ENCODE results near the gene SMAD7. TPM values are rescaled to one million over a fixed set of nuclear protein-coding genes. Genes with fewer than 3 reads are reported as not detected.

Gene SMAD7
- total RNA-seq, 1 experiment from 2014 or later, result 5.8 TPM

DNA sequence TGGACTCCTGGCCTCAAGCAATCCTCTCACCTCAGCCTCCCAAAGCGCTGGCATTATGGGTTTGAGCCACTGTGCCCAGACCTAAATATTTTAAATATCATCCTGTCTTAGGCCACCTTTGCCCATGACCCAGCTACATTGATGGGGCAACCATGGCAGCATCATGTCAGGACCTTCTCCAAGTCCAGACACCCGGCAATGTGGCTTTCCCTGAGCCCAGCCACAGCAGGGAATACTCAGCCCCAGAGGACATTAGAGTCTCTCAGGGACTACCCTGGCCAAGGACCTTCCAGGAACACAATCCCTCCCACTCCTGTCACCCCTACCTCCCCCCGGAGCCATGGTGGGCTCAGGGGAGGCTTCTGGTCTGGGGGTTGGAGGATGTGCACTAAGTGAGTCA lies 72.8 kb downstream of the SMAD7 start:
- Histone ChIP-seq H3K4me2 (peak overlapping the region; percentile 86), H3K4me3 (peak overlapping the region; percentile 51; the same call in 1 of the 2 replicates), H3K4me1 (replicated peaks; ENCODE audit: insufficient read depth) (peaks cover 53% of the 10 kb centered on the region), H2AFZ (no peak overlapping the region), H3K27me3 (ENCODE audit: insufficient read depth, low read depth) (no peaks in the 10 kb centered on the region), H3F3A (ENCODE audit: insufficient read depth, low read depth) (peaks cover 2% of the 10 kb centered on the region; the same call in 1 of the 2 replicates), H3K36me3 (ENCODE audit: low read depth) (no peaks in the 10 kb centered on the region), H4K20me1 (ENCODE audit: insufficient read depth) (no peaks in the 10 kb centered on the region), H3K27ac (peak overlapping the region; percentile 94), H3K79me2 (ENCODE audit: low read depth) (no peaks in the 10 kb centered on the region), H3K9me2 (ENCODE audit: insufficient read depth) (no peaks in the 10 kb centered on the region), H3K9me3 (ENCODE audit: insufficient read depth, low read depth) (no peaks in the 10 kb centered on the region)
- no peak for DNase-seq
- BruUV-seq (replicated peaks), result no TSS peak
- TF ChIP-seq EZH2 (IDR thresholded peaks at IDR 0.05; ENCODE audit: low read depth), result no peak
- no peak for TF ChIP-seq CTCF (conservative IDR thresholded peaks at IDR 0.05)
- POLR2A ChIA-PET (ENCODE audit: unreplicated experiment), result no interaction called here
- CTCF ChIA-PET, result no interaction called here
- intact Hi-C loops (cut with micrococcal nuclease; ENCODE audit: unreplicated experiment), result loop anchor here (2.0 kb wide), 2 partner anchors 19 to 59 kb away; no protein-coding TSS in a partner anchor

DNA sequence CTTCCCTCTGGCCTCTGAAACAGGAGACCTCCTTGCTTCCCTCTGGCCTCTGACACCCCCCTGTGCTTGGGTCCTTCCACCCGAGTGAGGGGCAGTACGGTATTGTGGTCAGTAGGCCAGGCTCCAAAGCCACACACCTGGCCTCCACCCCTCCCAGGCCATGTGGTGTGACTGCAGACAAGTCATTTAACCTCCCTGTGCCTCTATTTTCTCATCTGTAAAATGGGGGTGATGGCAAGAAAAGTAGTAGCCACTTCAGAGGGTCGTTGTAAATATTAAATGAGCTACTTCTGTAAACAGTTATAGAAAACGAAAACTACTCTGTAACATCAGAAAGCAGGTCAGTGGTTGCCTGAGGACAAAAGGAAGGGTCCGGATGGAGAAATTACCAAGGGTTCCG lies 74.2 kb downstream of the SMAD7 start:
- Histone ChIP-seq H4K20me1 (ENCODE audit: insufficient read depth) (no peaks in the 10 kb centered on the region), H3K79me2 (ENCODE audit: low read depth) (no peaks in the 10 kb centered on the region), H3K27ac (no peak overlapping the region), H3K36me3 (ENCODE audit: low read depth) (no peaks in the 10 kb centered on the region), H3K27me3 (ENCODE audit: insufficient read depth, low read depth) (no peaks in the 10 kb centered on the region), H3F3A (ENCODE audit: insufficient read depth, low read depth) (peaks cover 9% of the 10 kb centered on the region; the same call in 1 of the 2 replicates), H3K4me2 (no peak overlapping the region), H3K4me1 (replicated peaks; ENCODE audit: insufficient read depth) (peaks cover 62% of the 10 kb centered on the region), H3K4me3 (no peak overlapping the region), H3K9me3 (ENCODE audit: insufficient read depth, low read depth) (no peaks in the 10 kb centered on the region), H2AFZ (no peak overlapping the region), H3K9me2 (ENCODE audit: insufficient read depth) (no peaks in the 10 kb centered on the region)
- no peak for TF ChIP-seq CTCF (conservative IDR thresholded peaks at IDR 0.05)
- no peak for TF ChIP-seq EZH2 (IDR thresholded peaks at IDR 0.05; ENCODE audit: low read depth)
- DNase-seq, result no peak
- POLR2A ChIA-PET (ENCODE audit: unreplicated experiment), result no interaction called here
- intact Hi-C loops (cut with micrococcal nuclease; ENCODE audit: unreplicated experiment), result no loop called here
- CTCF ChIA-PET, result no interaction called here
- no TSS peak for BruUV-seq (replicated peaks)

- ChIA-PET CTCF (no interaction called here), POLR2A (ENCODE audit: unreplicated experiment) (no interaction called here)
- no peaks in the 10 kb centered on the region for H4K20me1 ChIP-seq (ENCODE audit: insufficient read depth)
- peaks cover 9% of the 10 kb centered on the region; the same call in 1 of the 2 replicates for H3F3A ChIP-seq (ENCODE audit: insufficient read depth, low read depth)
- intact Hi-C loops (cut with micrococcal nuclease; ENCODE audit: unreplicated experiment), result no loop called here
- no peak overlapping the region for H3K4me2 ChIP-seq
- TF ChIP-seq CTCF (conservative IDR thresholded peaks at IDR 0.05), result no peak
- TF ChIP-seq EZH2 (IDR thresholded peaks at IDR 0.05; ENCODE audit: low read depth), result no peak
- no peaks in the 10 kb centered on the region for H3K79me2 ChIP-seq (ENCODE audit: low read depth)
- H2AFZ ChIP-seq, result no peak overlapping the region
- H3K9me3 ChIP-seq (ENCODE audit: insufficient read depth, low read depth), result no peaks in the 10 kb centered on the region
- no peak for DNase-seq
- no peaks in the 10 kb centered on the region for H3K36me3 ChIP-seq (ENCODE audit: low read depth)
- no peak overlapping the region for H3K4me3 ChIP-seq
- H3K4me1 ChIP-seq (replicated peaks; ENCODE audit: insufficient read depth), result peaks cover 62% of the 10 kb centered on the region
- H3K27ac ChIP-seq, result no peak overlapping the region
- H3K9me2 ChIP-seq (ENCODE audit: insufficient read depth), result no peaks in the 10 kb centered on the region
- no peaks in the 10 kb centered on the region for H3K27me3 ChIP-seq (ENCODE audit: insufficient read depth, low read depth)
- BruUV-seq (replicated peaks), result no TSS peak
Measured at GRCh38 chr18:48875942-48876511, 74.7 kb downstream of the SMAD7 start.
